NCI-H2227 (cell line): ENCODE measurements around the gene MARCO.
"Not testable (repeated sequence)": the region's sequence is repeated elsewhere in the genome, so short reads cannot be mapped to it uniquely, and the experiment has no call there.

Source experiments
- DNase-seq: peaks from one replicate; lab custom pipeline; 2025; ENCODE audit not compliant: unreplicated experiment; lab: John Stamatoyannopoulos, UW

MARCO gene

DNA sequence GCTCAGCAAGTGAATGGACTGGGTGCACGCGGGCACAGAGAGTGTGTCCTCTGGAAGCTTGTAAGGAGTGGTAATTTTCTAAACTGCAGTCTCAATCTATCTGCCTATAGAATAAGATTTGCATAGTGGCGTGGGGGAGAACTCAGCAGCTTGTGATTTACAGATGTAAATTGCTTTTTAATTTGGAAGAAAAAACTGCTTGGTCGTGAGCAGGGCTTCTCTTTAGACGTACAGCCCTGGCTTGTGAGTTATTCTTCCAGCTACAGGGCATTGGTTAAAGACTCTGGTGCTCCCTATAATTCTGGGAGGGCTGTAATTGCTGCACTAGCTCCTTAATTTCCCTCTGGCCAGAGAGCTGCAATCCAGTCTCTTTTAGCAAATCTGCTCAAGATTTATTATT, 84.9 kb downstream of the MARCO start:
- DNase-seq: no peak

DNA sequence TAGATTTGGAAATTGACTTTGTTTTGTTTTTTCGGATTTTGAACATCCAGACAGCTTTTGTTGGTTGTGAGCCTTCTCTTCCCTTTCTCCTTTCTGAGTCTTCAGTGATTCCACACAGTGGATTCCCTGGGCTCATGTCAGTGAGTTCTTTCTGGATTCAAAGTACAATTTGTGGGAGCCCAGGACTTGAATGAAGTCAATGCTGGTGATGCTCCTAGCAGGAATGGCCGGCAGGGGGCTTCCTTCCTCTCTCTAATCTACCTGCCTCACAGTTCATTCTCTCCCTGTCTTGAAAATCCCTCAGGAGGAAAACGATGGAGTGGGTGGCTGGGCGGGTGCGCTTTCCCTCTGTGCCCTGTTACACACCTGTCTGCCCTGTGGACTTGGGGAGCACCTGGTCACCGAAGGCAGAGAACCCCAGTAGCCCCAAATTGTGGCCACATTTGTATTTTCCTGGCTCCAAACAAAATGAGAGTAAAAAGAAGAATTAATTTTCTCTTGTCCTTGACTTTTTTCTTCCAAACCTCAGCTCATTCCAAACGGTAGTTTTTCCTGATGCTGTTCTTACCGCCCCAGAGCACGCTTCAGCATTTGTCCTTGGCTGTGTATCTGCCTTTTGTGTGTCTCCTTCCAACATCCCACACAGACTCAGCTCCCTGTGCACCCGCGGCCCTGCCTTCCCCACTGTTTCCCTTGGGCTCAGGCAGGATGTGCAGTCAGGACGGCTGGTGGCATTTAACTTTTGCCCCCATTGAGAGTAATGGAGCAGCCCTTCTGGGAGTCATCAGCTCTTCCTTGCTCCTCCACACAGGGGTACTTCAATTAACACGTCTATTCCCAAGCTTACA, 86.6 kb downstream of the MARCO start:
- no peak for DNase-seq

DNA sequence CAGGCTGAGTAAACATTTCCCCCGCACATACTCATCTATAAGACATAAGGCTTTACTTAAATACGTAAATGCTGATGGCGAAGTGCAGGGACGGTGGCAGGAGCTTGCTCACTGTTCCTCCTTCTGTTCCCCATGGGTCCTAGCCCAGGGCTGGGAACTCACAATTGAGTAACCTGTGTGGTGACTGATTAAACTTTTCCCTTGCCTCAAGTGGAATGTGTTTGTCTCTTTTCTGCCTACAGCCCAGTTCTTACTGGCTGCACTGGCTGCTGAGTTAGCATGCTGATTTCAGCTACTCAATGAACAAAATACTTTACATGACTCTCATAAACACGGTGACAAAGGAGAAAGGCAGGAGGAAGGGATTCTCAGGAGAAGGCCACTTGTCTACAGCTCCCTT, 87.3 kb downstream of the MARCO start:
- no peak for DNase-seq

DNA sequence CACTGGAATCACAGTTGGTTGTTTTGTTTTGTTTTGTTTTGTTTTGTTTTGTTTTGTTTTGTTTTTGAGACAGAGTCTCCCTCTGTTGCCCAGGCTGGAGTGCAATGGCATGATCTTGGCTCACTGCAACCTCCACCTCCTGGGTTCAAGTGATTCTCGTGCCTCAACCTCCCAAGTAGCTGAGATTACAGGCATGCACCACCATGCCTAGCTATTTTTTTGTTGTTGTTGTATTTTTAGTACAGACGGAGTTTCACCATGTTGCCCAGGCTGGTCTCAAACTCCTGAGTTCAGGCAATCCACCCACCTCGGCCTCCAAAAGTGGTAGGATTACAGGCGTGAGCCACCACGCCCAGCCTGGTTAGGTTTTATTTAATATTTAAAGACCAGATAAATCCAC, 95.9 kb downstream of the MARCO start:
- not testable (repeated sequence) for DNase-seq

DNA sequence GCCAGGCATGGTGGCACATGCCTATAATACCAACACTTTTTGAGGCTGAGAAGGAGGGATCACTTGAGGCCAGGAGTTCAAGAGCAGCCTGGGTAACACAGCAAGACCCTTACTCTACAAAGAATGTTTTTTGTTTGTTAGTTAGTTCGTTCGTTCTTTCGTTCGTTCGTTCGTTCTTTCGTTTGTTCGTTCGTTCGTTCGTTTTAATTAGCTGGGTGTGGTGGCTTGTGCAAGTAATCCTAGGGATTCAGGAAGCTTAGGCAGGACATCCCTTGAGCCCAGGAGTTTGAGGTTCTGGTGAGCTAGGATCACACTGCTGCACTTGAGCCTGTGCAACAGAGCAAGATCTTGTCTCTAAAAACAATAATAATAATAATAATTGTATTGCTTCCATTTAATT, 98.7 kb downstream of the MARCO start:
- DNase-seq: no peak
